A673 (cell line): ENCODE data around the gene GLOD4. TPM values are rescaled to one million over a fixed set of nuclear protein-coding genes. Genes with fewer than 3 reads are reported as not detected.

Experiments used
- BruUV-seq: library from RNA; stranded (reverse); fragments of 400-500 nt; replicated peaks from 2 replicates; lab custom pipeline; 2021; lab: Mats Ljungman, UMichigan
- CTCF ChIA-PET: fragments of 300-600 bp; sonication (Branson Sonifier 250); formaldehyde crosslinking; loops from one replicate; lab custom pipeline; 2022; ENCODE audit warnings: antibody characterized with exemption; lab: Charles Lee
- POLR2A ChIA-PET: fragments of 300-600 bp; sonication (Branson Sonifier 250); formaldehyde crosslinking; loops from one replicate; lab custom pipeline; 2022; ENCODE audit warnings: antibody characterized with exemption; ENCODE audit not compliant: low non-redundant PET; lab: Charles Lee
- DNase-seq: peaks from one replicate; pipeline ENCODE4 v3.0.0-alpha.2; 2015; ENCODE audit warnings: low spot score
- H3K27ac ChIP-seq: fragments of 200-600 bp; sonication (generic); 2 replicates; pipeline ENCODE4 v1.5.1; 2016; ENCODE audit warnings: mixed run types, low read depth, mild to moderate bottlenecking, mixed read lengths, antibody characterized with exemption, low read length; ENCODE audit not compliant: poor library complexity, severe bottlenecking
- H3K27me3 ChIP-seq: fragments of 200-600 bp; sonication (generic); replicated peaks from 2 replicates; pipeline ENCODE4 v1.6.1; 2017; ENCODE audit warnings: mixed run types, low read depth, mild to moderate bottlenecking, mixed read lengths, antibody characterized with exemption, low read length; ENCODE audit not compliant: insufficient read depth, poor library complexity
- H3K36me3 ChIP-seq: fragments of 200-600 bp; sonication (generic); 2 replicates; pipeline ENCODE4 v1.6.1; 2016; ENCODE audit warnings: mixed run types, mild to moderate bottlenecking, mixed read lengths, antibody characterized with exemption, low read length; ENCODE audit not compliant: insufficient read depth, poor library complexity, severe bottlenecking
- H3K4me1 ChIP-seq: fragments of 200-600 bp; sonication (generic); 2 replicates; pipeline ENCODE4 v1.6.1; 2017; ENCODE audit warnings: mixed run types, mild to moderate bottlenecking, mixed read lengths, antibody characterized with exemption, low read length; ENCODE audit not compliant: insufficient read depth, poor library complexity, severe bottlenecking
- H3K4me3 ChIP-seq: fragments of 200-600 bp; sonication (generic); 2 replicates; pipeline ENCODE4 v1.5.1; 2016; ENCODE audit warnings: low read depth, mixed run types, mild to moderate bottlenecking, mixed read lengths, low read length; ENCODE audit not compliant: poor library complexity, severe bottlenecking
- H3K9me3 ChIP-seq: fragments of 200-600 bp; sonication (generic); 2 replicates; pipeline ENCODE4 v1.6.1; 2016; ENCODE audit warnings: mixed run types, low read depth, mild to moderate bottlenecking, mixed read lengths, antibody characterized with exemption, low read length; ENCODE audit not compliant: poor library complexity, severe bottlenecking
- CTCF ChIP-seq: fragments of 300-800, 200-600 bp; sonication (generic); conservative IDR thresholded peaks from 2 replicates; pipeline ENCODE4 v1.5.1; 2017; ENCODE audit warnings: low read depth, mild to moderate bottlenecking, antibody characterized with exemption, low read length, moderate library complexity, mixed read lengths
- EZH2 ChIP-seq: fragments of 200-600 bp; sonication (generic); IDR thresholded peaks from 2 replicates; pipeline ENCODE4 v1.6.1; 2017; ENCODE audit warnings: borderline replicate concordance, low read depth, mild to moderate bottlenecking, mixed read lengths, antibody characterized with exemption, low read length; ENCODE audit not compliant: poor library complexity, severe bottlenecking
- intact Hi-C: fragments of 100-400 bp; cut with micrococcal nuclease; formaldehyde crosslinking; loops from one replicate; pipeline ENCODE4 v1.10.0; 2022; ENCODE audit not compliant: unreplicated experiment
- total RNA-seq: library from RNA; stranded (reverse); gene quantifications from 2 replicates; pipeline ENCODE4 v1.2.3, GENCODE V29; 2021

Gene GLOD4
- total RNA-seq, 1 experiment from 2014 or later = 110 TPM

GRCh38 chr17:798246-798645 lies 16.2 kb upstream of the GLOD4 start:
- H3K36me3 ChIP-seq = no peaks in the 10 kb centered on the region
- H3K9me3 ChIP-seq = no peaks in the 10 kb centered on the region
- no peak overlapping the region for H3K27ac ChIP-seq
- ChIA-PET CTCF (interaction anchor here (1.1 to 1.2 kb wide), 2 partner anchors 183 kb away, joined by 3 to 4 read pairs; no protein-coding TSS in a partner anchor), POLR2A (no interaction called here)
- intact Hi-C loops = loop anchor here (5.0 kb wide), 1 partner anchor 199 kb away; the partner anchor contains the start of gene TIMM22
- no peak overlapping the region for H3K4me3 ChIP-seq
- peaks cover 3% of the 10 kb centered on the region for H3K27me3 ChIP-seq
- no peak for DNase-seq
- TF ChIP-seq CTCF = no peak
- no peak for TF ChIP-seq EZH2
- no TSS peak for BruUV-seq
- H3K4me1 ChIP-seq = peaks cover 4% of the 10 kb centered on the region

GRCh38 chr17:797236-797840 lies 15.3 kb upstream of the GLOD4 start:
- intact Hi-C loops = loop anchor here (5.0 kb wide), 1 partner anchor 200 kb away; the partner anchor contains the start of gene TIMM22

GRCh38 chr17:796609-797008 lies 14.5 kb upstream of the GLOD4 start:
- TF ChIP-seq CTCF (no peak), EZH2 (no peak)
- intact Hi-C loops = loop anchor here (5.0 kb wide), 1 partner anchor 201 kb away; the partner anchor contains the start of gene TIMM22
- DNase-seq = no peak

More at GRCh38 chr17:797236-797840, 15.3 kb upstream of the GLOD4 start:
- Histone ChIP-seq H3K36me3 (peaks cover 2% of the 10 kb centered on the region), H3K4me1 (peaks cover 4% of the 10 kb centered on the region), H3K27me3 (no peaks in the 10 kb centered on the region), H3K27ac (no peak overlapping the region), H3K9me3 (no peaks in the 10 kb centered on the region), H3K4me3 (no peak overlapping the region)
- DNase-seq = no peak
- ChIA-PET POLR2A (no interaction called here), CTCF (interaction anchor here (0.5 to 1.2 kb wide), 3 partner anchors 78 to 192 kb away, joined by 4 to 7 read pairs (median 4); no protein-coding TSS in a partner anchor)
- no TSS peak for BruUV-seq
- TF ChIP-seq EZH2 (no peak), CTCF (no peak)

More at GRCh38 chr17:796609-797008, 14.5 kb upstream of the GLOD4 start:
- CTCF ChIA-PET = interaction anchor here (0.7 to 1.0 kb wide), 2 partner anchors 185 to 260 kb away, joined by 3 to 4 read pairs; no protein-coding TSS in a partner anchor
- Histone ChIP-seq H3K4me1 (peaks cover 4% of the 10 kb centered on the region), H3K36me3 (peaks cover 8% of the 10 kb centered on the region), H3K27ac (no peak overlapping the region), H3K9me3 (no peaks in the 10 kb centered on the region), H3K27me3 (no peaks in the 10 kb centered on the region), H3K4me3 (no peak overlapping the region)
- POLR2A ChIA-PET = no interaction called here
- no TSS peak for BruUV-seq
